PC-9 (cell line): ENCODE results near the gene GMDS. TPM values are rescaled to one million over a fixed set of nuclear protein-coding genes. Genes with fewer than 3 reads are reported as not detected.

ENCODE experiments used
- BruUV-seq: library from RNA; stranded (reverse); fragments of 400-500 nt; replicated peaks from 2 replicates; lab custom pipeline; 2021; lab: Mats Ljungman, UMichigan
- CTCF ChIA-PET: fragments of 300-600 bp; sonication (Branson Sonifier 250); formaldehyde crosslinking; loops from one replicate; lab custom pipeline; 2022; ENCODE audit warnings: antibody characterized with exemption; lab: Charles Lee
- POLR2A ChIA-PET: fragments of 300-600 bp; sonication (Branson Sonifier 250); formaldehyde crosslinking; loops from one replicate; lab custom pipeline; 2022; ENCODE audit warnings: antibody characterized with exemption; ENCODE audit not compliant: unreplicated experiment; lab: Charles Lee
- DNase-seq, 2 experiments: peaks; one replicate each; pipeline versions ENCODE4 v3.0.0 to v3.0.0-alpha.2; 2015 to 2022; ENCODE audit warnings: mixed read lengths in 1 of 2
- H2AFZ ChIP-seq: fragments of 200-600 bp; sonication (generic); 2 replicates; pipeline ENCODE4 v1.8.1; 2017; ENCODE audit warnings: antibody characterized with exemption
- H3F3A ChIP-seq: fragments of 200-600 bp; sonication (generic); 2 replicates; pipeline ENCODE4 v1.8.1; 2017; ENCODE audit warnings: antibody characterized with exemption, mild to moderate bottlenecking, low read depth; ENCODE audit not compliant: insufficient read depth
- H3K27ac ChIP-seq: fragments of 200-600 bp; sonication (generic); 2 replicates; pipeline ENCODE4 v1.6.1; 2016; ENCODE audit warnings: mixed run types
- H3K27me3 ChIP-seq: fragments of 200-600 bp; sonication (generic); 2 replicates; pipeline ENCODE4 v1.6.1; 2016; ENCODE audit warnings: low read depth, mixed run types; ENCODE audit not compliant: insufficient read depth
- H3K36me3 ChIP-seq: fragments of 200-600 bp; sonication (generic); 2 replicates; pipeline ENCODE4 v1.6.1; 2016; ENCODE audit warnings: low read depth, mixed run types
- H3K4me1 ChIP-seq: fragments of 200-600 bp; sonication (generic); replicated peaks from 2 replicates; pipeline ENCODE4 v1.6.1; 2016; ENCODE audit warnings: mixed run types; ENCODE audit not compliant: insufficient read depth
- H3K4me2 ChIP-seq: fragments of 200-600 bp; sonication (generic); 2 replicates; pipeline ENCODE4 v1.6.1; 2017; ENCODE audit warnings: mixed run types
- H3K4me3 ChIP-seq: fragments of 200-600 bp; sonication (generic); 2 replicates; pipeline ENCODE4 v1.6.1; 2016; ENCODE audit warnings: mixed run types
- H3K79me2 ChIP-seq: fragments of 200-600 bp; sonication (generic); 2 replicates; pipeline ENCODE4 v1.6.1; 2017; ENCODE audit warnings: low read depth, mixed run types
- H3K9me2 ChIP-seq: fragments of 200-600 bp; sonication (generic); 2 replicates; pipeline ENCODE4 v1.8.1; 2017; ENCODE audit warnings: mild to moderate bottlenecking; ENCODE audit not compliant: insufficient read depth
- H3K9me3 ChIP-seq: fragments of 200-600 bp; sonication (generic); 2 replicates; pipeline ENCODE4 v1.8.1; 2016; ENCODE audit warnings: low read depth; ENCODE audit not compliant: insufficient read depth
- H4K20me1 ChIP-seq: fragments of 200-600 bp; sonication (generic); 2 replicates; pipeline ENCODE4 v1.8.1; 2017; ENCODE audit not compliant: insufficient read depth
- CTCF ChIP-seq: fragments of 200-600 bp; sonication (generic); conservative IDR thresholded peaks from 2 replicates; pipeline ENCODE4 v1.6.1; 2017; ENCODE audit warnings: mixed run types, antibody characterized with exemption, mild to moderate bottlenecking, moderate library complexity
- EZH2 ChIP-seq: fragments of 200-600 bp; sonication (generic); IDR thresholded peaks from 2 replicates; pipeline ENCODE4 v1.8.0; 2017; ENCODE audit warnings: antibody characterized with exemption, low read depth
- intact Hi-C: fragments of 100-400 bp; cut with micrococcal nuclease; formaldehyde crosslinking; loops from one replicate; pipeline ENCODE4 v1.10.0; 2022; ENCODE audit not compliant: unreplicated experiment
- total RNA-seq: library from RNA; stranded (reverse); gene quantifications from 2 replicates; pipeline ENCODE4 v1.2.3, GENCODE V29; 2021

GMDS gene
- total RNA-seq, 1 experiment from 2014 or later: 30.1 TPM

DNA sequence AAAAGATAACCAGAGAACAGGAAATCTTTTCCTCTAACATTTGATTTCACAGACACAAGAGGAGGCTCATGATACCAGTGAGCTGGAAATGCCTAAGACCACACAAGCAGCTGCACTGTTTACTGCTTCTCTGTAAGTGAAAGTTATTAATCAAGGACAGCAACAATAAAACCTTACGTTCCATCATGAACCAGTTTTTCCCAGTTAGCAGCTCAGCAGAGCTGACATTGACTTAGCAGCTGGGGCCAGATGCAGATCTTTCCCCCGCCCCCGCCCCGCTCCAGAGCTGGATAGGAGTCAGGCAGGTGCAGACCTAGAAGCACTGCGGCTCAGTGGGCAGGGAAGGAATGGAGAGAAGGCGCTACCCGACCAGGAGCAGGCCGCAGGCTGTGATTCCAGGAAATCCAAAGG lies 275.2 kb downstream of the GMDS start:
- no peaks in the 10 kb centered on the region for H3K27me3 ChIP-seq
- no peaks in the 10 kb centered on the region for H3K9me3 ChIP-seq
- no TSS peak for BruUV-seq
- POLR2A ChIA-PET: no interaction called here
- no peak for DNase-seq
- H3K4me1 ChIP-seq: no peaks in the 10 kb centered on the region
- H3K79me2 ChIP-seq: no peaks in the 10 kb centered on the region
- intact Hi-C loops: no loop called here
- H3K36me3 ChIP-seq: no peaks in the 10 kb centered on the region
- no peak overlapping the region for H3K4me3 ChIP-seq
- H3K4me2 ChIP-seq: no peak overlapping the region
- no peaks in the 10 kb centered on the region for H3F3A ChIP-seq
- H3K27ac ChIP-seq: no peak overlapping the region
- CTCF ChIA-PET: no interaction called here
- no peaks in the 10 kb centered on the region for H3K9me2 ChIP-seq
- no peaks in the 10 kb centered on the region; the same call in 1 of the 2 replicates for H4K20me1 ChIP-seq
- no peak overlapping the region for H2AFZ ChIP-seq
- no peak for TF ChIP-seq EZH2
- TF ChIP-seq CTCF: no peak

- H3K79me2 ChIP-seq: no peaks in the 10 kb centered on the region
- no TSS peak for BruUV-seq
- no peak overlapping the region for H2AFZ ChIP-seq
- ChIA-PET CTCF (no interaction called here), POLR2A (no interaction called here)
- H3K27ac ChIP-seq: no peak overlapping the region
- no peak overlapping the region for H3K4me3 ChIP-seq
- H3K4me1 ChIP-seq: no peaks in the 10 kb centered on the region
- H4K20me1 ChIP-seq: no peaks in the 10 kb centered on the region; the same call in 1 of the 2 replicates
- no peak for DNase-seq
- no peak overlapping the region for H3K4me2 ChIP-seq
- H3K36me3 ChIP-seq: no peaks in the 10 kb centered on the region
- no peaks in the 10 kb centered on the region for H3K9me2 ChIP-seq
- no peak for TF ChIP-seq EZH2
- TF ChIP-seq CTCF: no peak
- H3K27me3 ChIP-seq: no peaks in the 10 kb centered on the region
- no peaks in the 10 kb centered on the region for H3F3A ChIP-seq
- intact Hi-C loops: no loop called here
- no peaks in the 10 kb centered on the region for H3K9me3 ChIP-seq
Observed at GRCh38 chr6:1966713-1967112, 278.7 kb downstream of the GMDS start.

GRCh38 chr6:1965596-1966224 lies 279.7 kb downstream of the GMDS start:
- TF ChIP-seq CTCF (no peak), EZH2 (no peak)
- Histone ChIP-seq H2AFZ (no peak overlapping the region), H3F3A (no peaks in the 10 kb centered on the region), H3K9me2 (no peaks in the 10 kb centered on the region), H3K36me3 (no peaks in the 10 kb centered on the region), H4K20me1 (no peaks in the 10 kb centered on the region; the same call in 1 of the 2 replicates), H3K4me3 (no peak overlapping the region), H3K4me1 (no peaks in the 10 kb centered on the region), H3K9me3 (no peaks in the 10 kb centered on the region), H3K27me3 (no peaks in the 10 kb centered on the region), H3K79me2 (no peaks in the 10 kb centered on the region), H3K4me2 (no peak overlapping the region), H3K27ac (no peak overlapping the region)
- intact Hi-C loops: no loop called here
- DNase-seq: no peak
- ChIA-PET CTCF (no interaction called here), POLR2A (no interaction called here)
- no TSS peak for BruUV-seq
